ENCODE data around the gene PLXNB1.

GRCh38 chr3:48434591-48435222 is 4.8 kb upstream of the PLXNB1 start:
- TF ChIP-seq, protein P1, sequence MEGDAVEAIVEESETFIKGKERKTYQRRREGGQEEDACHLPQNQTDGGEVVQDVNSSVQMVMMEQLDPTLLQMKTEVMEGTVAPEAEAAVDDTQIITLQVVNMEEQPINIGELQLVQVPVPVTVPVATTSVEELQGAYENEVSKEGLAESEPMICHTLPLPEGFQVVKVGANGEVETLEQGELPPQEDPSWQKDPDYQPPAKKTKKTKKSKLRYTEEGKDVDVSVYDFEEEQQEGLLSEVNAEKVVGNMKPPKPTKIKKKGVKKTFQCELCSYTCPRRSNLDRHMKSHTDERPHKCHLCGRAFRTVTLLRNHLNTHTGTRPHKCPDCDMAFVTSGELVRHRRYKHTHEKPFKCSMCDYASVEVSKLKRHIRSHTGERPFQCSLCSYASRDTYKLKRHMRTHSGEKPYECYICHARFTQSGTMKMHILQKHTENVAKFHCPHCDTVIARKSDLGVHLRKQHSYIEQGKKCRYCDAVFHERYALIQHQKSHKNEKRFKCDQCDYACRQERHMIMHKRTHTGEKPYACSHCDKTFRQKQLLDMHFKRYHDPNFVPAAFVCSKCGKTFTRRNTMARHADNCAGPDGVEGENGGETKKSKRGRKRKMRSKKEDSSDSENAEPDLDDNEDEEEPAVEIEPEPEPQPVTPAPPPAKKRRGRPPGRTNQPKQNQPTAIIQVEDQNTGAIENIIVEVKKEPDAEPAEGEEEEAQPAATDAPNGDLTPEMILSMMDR (conservative IDR thresholded peaks at IDR 0.05 in 1 of 2, IDR thresholded peaks at IDR 0.05 in 1 of 2; ENCODE audit: extremely low read depth in 1 of 2, insufficient read depth in 1 of 2, low read depth in 1 of 2, low read length in 2 of 2): no peak
- no peak for TF ChIP-seq EZH2 (IDR thresholded peaks at IDR 0.05; ENCODE audit: borderline replicate concordance, low read length)

All from mammary epithelial cell (primary cell).